GM18867 (cell line): ENCODE results near the gene DGKH.
"Not testable (repeated sequence)": the region's sequence is repeated elsewhere in the genome, so short reads cannot be mapped to it uniquely, and the experiment has no call there.

Experiments
- ATAC-seq: cut with Tn5 transposase; IDR thresholded peaks from one replicate; pipeline ENCODE4 v1.9.1; 2021; ENCODE audit warnings: mild to moderate bottlenecking, moderate library complexity; ENCODE audit not compliant: unreplicated experiment

The DGKH gene

GRCh38 chr13:42153199-42154113 lies 105.0 kb downstream of the DGKH start:
- ATAC-seq: no peak

- ATAC-seq: no peak
Observed at GRCh38 chr13:42155251-42155650, 106.8 kb downstream of the DGKH start.

- not testable (repeated sequence) for ATAC-seq
Observed at GRCh38 chr13:42163338-42163737, 114.9 kb downstream of the DGKH start.

GRCh38 chr13:42163910-42164309 lies 115.5 kb downstream of the DGKH start:
- ATAC-seq: not testable (repeated sequence)

- no peak for ATAC-seq
Observed at GRCh38 chr13:42164557-42165125, 116.2 kb downstream of the DGKH start.

- ATAC-seq: no peak
Observed at GRCh38 chr13:42168496-42168895, 120.0 kb downstream of the DGKH start.

GRCh38 chr13:42170029-42170428 lies 121.6 kb downstream of the DGKH start:
- ATAC-seq: no peak

GRCh38 chr13:42173789-42174343 lies 125.4 kb downstream of the DGKH start:
- no peak for ATAC-seq

- no peak for ATAC-seq
Observed at GRCh38 chr13:42174344-42175162, 126.1 kb downstream of the DGKH start.

GRCh38 chr13:42176294-42176693 lies 127.8 kb downstream of the DGKH start:
- no peak for ATAC-seq

GRCh38 chr13:42177189-42177588 lies 128.7 kb downstream of the DGKH start:
- no peak for ATAC-seq

GRCh38 chr13:42181381-42181953 lies 133.0 kb downstream of the DGKH start:
- ATAC-seq: no peak

GRCh38 chr13:42189061-42189460 lies 140.6 kb downstream of the DGKH start:
- no peak for ATAC-seq

GRCh38 chr13:42190529-42190928 lies 142.1 kb downstream of the DGKH start:
- no peak for ATAC-seq

- no peak for ATAC-seq
Observed at GRCh38 chr13:42211704-42212464, 163.4 kb downstream of the DGKH start.

- no peak for ATAC-seq
Observed at GRCh38 chr13:42214446-42214845, 166.0 kb downstream of the DGKH start.

- no peak for ATAC-seq
Observed at GRCh38 chr13:42215578-42216421, 167.4 kb downstream of the DGKH start.

- no peak for ATAC-seq
Observed at GRCh38 chr13:42216422-42216735, 167.9 kb downstream of the DGKH start.

GRCh38 chr13:42218576-42218975 lies 170.1 kb downstream of the DGKH start:
- ATAC-seq: no peak
